Osteocyte (in vitro differentiated cells): ENCODE measurements around the gene METTL3. TPM values are rescaled to one million over a fixed set of nuclear protein-coding genes. Genes with fewer than 3 reads are reported as not detected.

Experiments
- DNase-seq: peaks from one replicate; pipeline ENCODE4 v3.0.0; 2021; ENCODE audit warnings: mixed read lengths; ENCODE audit not compliant: unreplicated experiment; ENCODE audit errors: extremely low spot score
- H3K27ac Mint-ChIP-seq: one replicate; pipeline ENCODE4 v1.8.0; 2021; ENCODE audit warnings: mild to moderate bottlenecking, mixed read lengths; ENCODE audit not compliant: unreplicated experiment
- H3K27me3 Mint-ChIP-seq: one replicate; pipeline ENCODE4 v1.8.0; 2021; ENCODE audit warnings: mixed read lengths; ENCODE audit not compliant: unreplicated experiment
- H3K36me3 Mint-ChIP-seq: one replicate; pipeline ENCODE4 v1.8.0; 2021; ENCODE audit warnings: mixed read lengths; ENCODE audit not compliant: unreplicated experiment
- H3K4me1 Mint-ChIP-seq: one replicate; pipeline ENCODE4 v1.8.0; 2021; ENCODE audit warnings: mixed read lengths; ENCODE audit not compliant: unreplicated experiment
- H3K4me3 Mint-ChIP-seq: one replicate; pipeline ENCODE4 v1.8.0; 2021; ENCODE audit warnings: mild to moderate bottlenecking, moderate library complexity, mixed read lengths; ENCODE audit not compliant: unreplicated experiment
- H3K9me3 Mint-ChIP-seq: one replicate; pipeline ENCODE4 v1.8.0; 2021; ENCODE audit warnings: mixed read lengths; ENCODE audit not compliant: unreplicated experiment
- total RNA-seq: library from RNA; stranded (reverse); gene quantifications from 2 replicates; pipeline ENCODE4 v1.2.1, GENCODE V29; 2021
- TF ChIP-seq, protein P1 (sequence below): fragments of 200-600 bp; sonication (generic); IDR thresholded peaks from 2 replicates; pipeline ENCODE4 v1.5.0; 2021; ENCODE audit warnings: antibody characterized with exemption, mild to moderate bottlenecking, moderate library complexity

The METTL3 gene
- total RNA-seq, 1 donor from 2014 or later: 42.9 TPM

DNA sequence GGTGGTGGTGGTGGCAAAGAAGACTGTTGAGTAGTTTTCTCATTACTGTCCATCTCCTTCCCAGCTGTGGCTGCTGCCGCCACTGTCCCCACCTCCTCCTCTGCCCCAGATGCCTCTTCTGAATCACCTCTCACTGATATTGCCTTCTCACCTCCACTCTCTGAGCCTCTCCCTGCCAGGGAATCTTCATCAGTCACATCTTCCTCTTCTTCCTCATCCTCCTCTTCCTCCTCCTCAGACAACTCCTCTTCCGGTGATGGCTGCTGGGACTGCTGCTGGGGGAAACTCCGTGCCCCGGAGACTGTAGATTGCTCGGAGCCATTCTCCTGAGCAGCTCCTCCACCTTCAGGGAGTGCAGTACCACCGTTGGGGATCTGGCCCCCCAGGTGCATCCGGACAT, 12.1 kb upstream of the METTL3 start:
- H3K4me1 Mint-ChIP-seq: peaks cover 12% of the 10 kb centered on the region
- no peak overlapping the region for H3K4me3 Mint-ChIP-seq

DNA sequence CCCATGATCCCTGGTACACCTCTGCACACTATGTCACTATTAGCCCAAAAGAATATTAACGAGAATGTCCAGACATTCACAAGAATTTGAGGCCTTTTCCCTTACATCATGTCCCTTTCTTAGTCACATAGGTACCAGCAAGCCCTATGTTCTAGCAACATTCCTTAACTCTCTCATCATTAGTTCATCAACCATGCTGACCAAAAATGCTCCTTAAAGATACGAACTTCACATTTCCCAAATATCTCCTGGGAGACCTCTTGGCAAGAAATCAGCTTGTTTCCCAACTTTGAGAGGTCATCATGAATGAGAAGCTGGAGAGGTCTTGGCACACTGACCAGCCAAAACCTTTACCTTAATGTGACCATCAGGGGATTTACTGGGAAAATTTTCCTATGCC, 10.4 kb upstream of the METTL3 start:
- Mint-ChIP-seq H3K9me3 (no peaks in the 10 kb centered on the region), H3K27ac (no peak overlapping the region), H3K4me1 (peaks cover 8% of the 10 kb centered on the region), H3K36me3 (peaks cover 16% of the 10 kb centered on the region), H3K4me3 (no peak overlapping the region), H3K27me3 (no peaks in the 10 kb centered on the region)
- DNase-seq: no peak
- TF ChIP-seq, protein P1, sequence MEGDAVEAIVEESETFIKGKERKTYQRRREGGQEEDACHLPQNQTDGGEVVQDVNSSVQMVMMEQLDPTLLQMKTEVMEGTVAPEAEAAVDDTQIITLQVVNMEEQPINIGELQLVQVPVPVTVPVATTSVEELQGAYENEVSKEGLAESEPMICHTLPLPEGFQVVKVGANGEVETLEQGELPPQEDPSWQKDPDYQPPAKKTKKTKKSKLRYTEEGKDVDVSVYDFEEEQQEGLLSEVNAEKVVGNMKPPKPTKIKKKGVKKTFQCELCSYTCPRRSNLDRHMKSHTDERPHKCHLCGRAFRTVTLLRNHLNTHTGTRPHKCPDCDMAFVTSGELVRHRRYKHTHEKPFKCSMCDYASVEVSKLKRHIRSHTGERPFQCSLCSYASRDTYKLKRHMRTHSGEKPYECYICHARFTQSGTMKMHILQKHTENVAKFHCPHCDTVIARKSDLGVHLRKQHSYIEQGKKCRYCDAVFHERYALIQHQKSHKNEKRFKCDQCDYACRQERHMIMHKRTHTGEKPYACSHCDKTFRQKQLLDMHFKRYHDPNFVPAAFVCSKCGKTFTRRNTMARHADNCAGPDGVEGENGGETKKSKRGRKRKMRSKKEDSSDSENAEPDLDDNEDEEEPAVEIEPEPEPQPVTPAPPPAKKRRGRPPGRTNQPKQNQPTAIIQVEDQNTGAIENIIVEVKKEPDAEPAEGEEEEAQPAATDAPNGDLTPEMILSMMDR: no peak

More for the DNA sequence above, 12.1 kb upstream of the METTL3 start:
- peaks cover 2% of the 10 kb centered on the region for H3K27me3 Mint-ChIP-seq
- peaks cover 16% of the 10 kb centered on the region for H3K36me3 Mint-ChIP-seq
- H3K9me3 Mint-ChIP-seq: no peaks in the 10 kb centered on the region
- H3K27ac Mint-ChIP-seq: no peak overlapping the region
- no peak for DNase-seq
- TF ChIP-seq, protein P1: no peak

DNA sequence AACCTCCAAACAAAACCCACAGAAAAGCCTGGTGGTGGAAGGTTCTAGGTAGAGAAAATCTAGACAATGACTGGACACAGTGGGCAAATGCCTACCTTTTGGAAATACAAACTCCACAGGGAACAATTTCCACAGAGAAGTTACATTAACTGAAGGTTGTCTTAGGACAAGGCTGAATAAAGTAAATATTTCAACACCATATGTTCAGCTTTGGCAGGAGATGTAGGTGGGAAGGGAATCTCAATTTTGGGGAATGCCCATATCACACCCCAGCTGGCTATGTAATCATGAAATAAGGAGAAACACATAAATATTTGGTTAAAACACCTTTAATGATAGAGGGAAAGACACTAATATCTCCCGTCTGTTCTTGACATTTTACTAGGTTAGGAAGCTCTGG, 9.6 kb upstream of the METTL3 start:
- no peaks in the 10 kb centered on the region for H3K27me3 Mint-ChIP-seq
- no peak overlapping the region for H3K4me3 Mint-ChIP-seq
- H3K4me1 Mint-ChIP-seq: peaks cover 7% of the 10 kb centered on the region
- H3K27ac Mint-ChIP-seq: no peak overlapping the region
- no peak for DNase-seq
- H3K36me3 Mint-ChIP-seq: peaks cover 16% of the 10 kb centered on the region
- no peaks in the 10 kb centered on the region for H3K9me3 Mint-ChIP-seq
- TF ChIP-seq, protein P1: no peak

DNA sequence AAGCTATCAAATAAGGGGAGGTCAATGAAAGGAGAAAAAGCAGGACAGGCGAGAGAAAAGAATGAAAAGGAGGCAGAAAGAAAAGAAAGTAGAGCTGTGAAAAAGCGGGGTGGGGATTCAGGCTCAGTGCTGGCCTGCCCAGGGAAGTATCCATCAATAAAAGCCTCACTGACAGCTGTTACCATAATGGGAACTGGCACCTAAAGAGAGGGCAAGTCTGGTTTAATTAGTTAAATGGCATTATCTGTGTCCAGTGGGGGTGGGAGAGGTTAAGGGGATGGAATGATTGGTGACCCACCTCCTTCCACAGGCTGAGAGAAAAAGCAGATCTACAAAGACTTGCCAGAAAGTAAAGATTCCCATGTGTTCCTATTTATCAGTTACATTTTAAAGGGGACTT, 7.6 kb upstream of the METTL3 start:
- Mint-ChIP-seq H3K4me1 (no peaks in the 10 kb centered on the region), H3K27me3 (no peaks in the 10 kb centered on the region), H3K9me3 (no peaks in the 10 kb centered on the region), H3K27ac (no peak overlapping the region), H3K36me3 (peaks cover 10% of the 10 kb centered on the region), H3K4me3 (no peak overlapping the region)
- TF ChIP-seq, protein P1: no peak
- DNase-seq: no peak

DNA sequence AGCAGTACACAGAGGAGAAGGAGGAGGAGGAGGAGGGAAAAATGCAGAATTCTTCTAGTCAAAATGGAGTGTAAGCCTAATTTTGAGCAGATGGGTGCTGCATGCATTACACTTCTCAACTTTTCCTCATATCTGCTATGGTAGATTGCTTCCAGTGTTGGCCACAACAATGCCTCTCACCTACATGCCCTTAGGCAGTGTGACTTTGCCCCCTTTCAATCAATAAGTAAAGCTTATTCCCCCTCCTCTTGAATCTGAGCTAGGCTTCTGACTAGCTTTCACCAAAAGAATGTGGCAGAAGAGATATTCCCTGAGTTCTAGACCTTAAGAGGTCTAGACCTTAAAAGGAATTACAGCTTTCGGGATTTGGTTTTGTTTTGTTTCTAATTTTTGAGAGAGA, 3.2 kb upstream of the METTL3 start:
- no peak overlapping the region for H3K27ac Mint-ChIP-seq
- H3K4me1 Mint-ChIP-seq: peaks cover 19% of the 10 kb centered on the region
- TF ChIP-seq, protein P1: no peak
- no peak overlapping the region for H3K4me3 Mint-ChIP-seq
- H3K36me3 Mint-ChIP-seq: no peaks in the 10 kb centered on the region
- H3K9me3 Mint-ChIP-seq: no peaks in the 10 kb centered on the region
- no peaks in the 10 kb centered on the region for H3K27me3 Mint-ChIP-seq
- DNase-seq: no peak
